WTC11 (cell line): ENCODE results near the gene CDCP1. TPM values are rescaled to one million over a fixed set of nuclear protein-coding genes. Genes with fewer than 3 reads are reported as not detected.

ENCODE experiments used
- ATAC-seq: fragments of 200-7000 bp; cut with Tn5 transposase; 2 replicates; pipeline ENCODE4 v1.10.0; 2021; ENCODE audit warnings: mild to moderate bottlenecking, moderate library complexity
- CTCF ChIA-PET: fragments of 300-600 bp; sonication (Branson Sonifier 250); formaldehyde crosslinking; loops from one replicate; lab custom pipeline; 2021; ENCODE audit warnings: antibody characterized with exemption; lab: Charles Lee
- POLR2A ChIA-PET: fragments of 350-600 bp; sonication (Branson Sonifier 250); formaldehyde crosslinking; loops from one replicate; lab custom pipeline; 2021; ENCODE audit warnings: antibody characterized with exemption; lab: Charles Lee
- DNase-seq: peaks from one replicate; pipeline ENCODE4 v3.0.0; 2021; ENCODE audit warnings: low spot score
- H3K27ac Mint-ChIP-seq: 2 replicates; pipeline ENCODE4 v1.8.0; 2021; ENCODE audit warnings: mixed read lengths
- H3K27me3 Mint-ChIP-seq: 2 replicates; pipeline ENCODE4 v1.8.0; 2021; ENCODE audit warnings: low read depth, mild to moderate bottlenecking, moderate library complexity, mixed read lengths
- H3K36me3 Mint-ChIP-seq: 2 replicates; pipeline ENCODE4 v1.8.0; 2021; ENCODE audit warnings: mixed read lengths
- H3K4me1 Mint-ChIP-seq: 2 replicates; pipeline ENCODE4 v1.8.0; 2022; ENCODE audit warnings: mixed read lengths
- H3K4me3 Mint-ChIP-seq: 2 replicates; pipeline ENCODE4 v1.8.0; 2021; ENCODE audit warnings: mild to moderate bottlenecking, moderate library complexity, mixed read lengths
- H3K9me3 Mint-ChIP-seq: 2 replicates; pipeline ENCODE4 v1.8.0; 2021; ENCODE audit warnings: mixed read lengths
- ATF3 ChIP-seq: sonication (generic); formaldehyde crosslinking; conservative IDR thresholded peaks from 2 replicates; pipeline ENCODE4 v1.8.1; 2022; ENCODE audit warnings: mild to moderate bottlenecking, missing genetic modification reagents
- CREB1 ChIP-seq: sonication (generic); formaldehyde crosslinking; IDR thresholded peaks from 2 replicates; pipeline ENCODE4 v1.8.0; 2023; ENCODE audit warnings: mild to moderate bottlenecking, missing genetic modification reagents
- E2F4 ChIP-seq: sonication (generic); formaldehyde crosslinking; IDR thresholded peaks from 2 replicates; pipeline ENCODE4 v1.8.1; 2022; ENCODE audit warnings: low read depth, mild to moderate bottlenecking, moderate library complexity, missing genetic modification reagents, borderline replicate concordance
- FOXP1 ChIP-seq: sonication (generic); formaldehyde crosslinking; IDR thresholded peaks from 2 replicates; pipeline ENCODE4 v1.8.0; 2022; ENCODE audit warnings: missing genetic modification reagents, mild to moderate bottlenecking, moderate library complexity, borderline replicate concordance
- GRHL2 ChIP-seq: fragments of 250-450 bp; sonication (Bioruptor Pico); IDR thresholded peaks from 2 replicates; pipeline ENCODE4 v1.8.0; 2022; ENCODE audit warnings: mild to moderate bottlenecking, moderate library complexity; ENCODE audit not compliant: insufficient replicate concordance, severe bottlenecking
- GTF2I ChIP-seq: fragments of 250-450 bp; sonication (Bioruptor Pico); conservative IDR thresholded peaks from 2 replicates; pipeline ENCODE4 v1.4.0; 2021; ENCODE audit warnings: mild to moderate bottlenecking
- JUN ChIP-seq: sonication (generic); formaldehyde crosslinking; IDR thresholded peaks from 2 replicates; pipeline ENCODE4 v1.8.0; 2023; ENCODE audit warnings: mild to moderate bottlenecking, missing genetic modification reagents
- KAT7 ChIP-seq: sonication (generic); formaldehyde crosslinking; IDR thresholded peaks from 2 replicates; pipeline ENCODE4 v1.8.1; 2023; ENCODE audit warnings: missing genetic modification reagents, mild to moderate bottlenecking, borderline replicate concordance
- MXD4 ChIP-seq: fragments of 250-450 bp; sonication (Bioruptor Pico); IDR thresholded peaks from 2 replicates; pipeline ENCODE4 v1.8.0; 2021; ENCODE audit warnings: mild to moderate bottlenecking, moderate library complexity, borderline replicate concordance
- NR1H2 ChIP-seq: sonication (generic); formaldehyde crosslinking; IDR thresholded peaks from 2 replicates; pipeline ENCODE4 v1.9.0; 2021; ENCODE audit warnings: mild to moderate bottlenecking, moderate library complexity, missing genetic modification reagents
- NR2C2 ChIP-seq: sonication (generic); formaldehyde crosslinking; IDR thresholded peaks from 2 replicates; pipeline ENCODE4 v1.8.0; 2022; ENCODE audit warnings: mild to moderate bottlenecking, missing genetic modification reagents
- NR3C1 ChIP-seq: sonication (generic); formaldehyde crosslinking; conservative IDR thresholded peaks from 2 replicates; pipeline ENCODE4 v1.8.1; 2023; ENCODE audit warnings: low read depth, mild to moderate bottlenecking, missing genetic modification reagents
- SOX15 ChIP-seq: fragments of 250-450 bp; sonication (Bioruptor Pico); IDR thresholded peaks from 2 replicates; pipeline ENCODE4 v1.9.0; 2021; ENCODE audit warnings: mild to moderate bottlenecking
- USF2 ChIP-seq: sonication (generic); formaldehyde crosslinking; IDR thresholded peaks from 2 replicates; pipeline ENCODE4 v1.8.1; 2023; ENCODE audit warnings: mild to moderate bottlenecking, missing genetic modification reagents, moderate library complexity
- ZNF219 ChIP-seq: sonication (generic); formaldehyde crosslinking; IDR thresholded peaks from 2 replicates; pipeline ENCODE4 v1.8.0; 2023; ENCODE audit warnings: missing genetic modification reagents, mild to moderate bottlenecking, borderline replicate concordance
- ZNF232 ChIP-seq: sonication (generic); formaldehyde crosslinking; IDR thresholded peaks from 2 replicates; pipeline ENCODE4 v1.8.0; 2022; ENCODE audit warnings: mild to moderate bottlenecking, missing genetic modification reagents
- ZNF263 ChIP-seq: sonication (generic); formaldehyde crosslinking; IDR thresholded peaks from 2 replicates; pipeline ENCODE4 v1.8.1; 2022; ENCODE audit warnings: low read depth, mild to moderate bottlenecking, moderate library complexity, missing genetic modification reagents
- ZNF416 ChIP-seq: fragments of 250-450 bp; sonication (Bioruptor Pico); IDR thresholded peaks from 2 replicates; pipeline ENCODE4 v1.9.0; 2021; ENCODE audit warnings: mild to moderate bottlenecking, inconsistent platforms
- ZNF423 ChIP-seq: fragments of 250-450 bp; sonication (Bioruptor Pico); IDR thresholded peaks from 2 replicates; pipeline ENCODE4 v2.1.2; 2022; ENCODE audit warnings: mild to moderate bottlenecking, moderate library complexity
- ZNF512 ChIP-seq: sonication (generic); formaldehyde crosslinking; IDR thresholded peaks from 2 replicates; pipeline ENCODE4 v1.8.1; 2022; ENCODE audit warnings: missing genetic modification reagents, borderline replicate concordance
- total RNA-seq: library from RNA; stranded (reverse); gene quantifications from 3 replicates; pipeline ENCODE4 v1.2.3, GENCODE V29; 2021
- TF ChIP-seq, protein P1 (sequence below): sonication (generic); formaldehyde crosslinking; IDR thresholded peaks from 2 replicates; pipeline ENCODE4 v1.8.0; 2022; ENCODE audit warnings: mild to moderate bottlenecking, missing genetic modification reagents
- TF ChIP-seq, protein P2 (sequence below): fragments of 250-450 bp; sonication (Bioruptor Pico); IDR thresholded peaks from 2 replicates; pipeline ENCODE4 v1.9.0; 2021; ENCODE audit warnings: moderate library complexity, mild to moderate bottlenecking, inconsistent platforms, borderline replicate concordance
- TF ChIP-seq, protein P3 (sequence below): sonication (generic); formaldehyde crosslinking; IDR thresholded peaks from 2 replicates; pipeline ENCODE4 v1.8.1; 2022; ENCODE audit warnings: low read depth, missing genetic modification reagents, borderline replicate concordance

The CDCP1 gene
- total RNA-seq, 1 experiment from 2014 or later = 14.6 TPM

DNA sequence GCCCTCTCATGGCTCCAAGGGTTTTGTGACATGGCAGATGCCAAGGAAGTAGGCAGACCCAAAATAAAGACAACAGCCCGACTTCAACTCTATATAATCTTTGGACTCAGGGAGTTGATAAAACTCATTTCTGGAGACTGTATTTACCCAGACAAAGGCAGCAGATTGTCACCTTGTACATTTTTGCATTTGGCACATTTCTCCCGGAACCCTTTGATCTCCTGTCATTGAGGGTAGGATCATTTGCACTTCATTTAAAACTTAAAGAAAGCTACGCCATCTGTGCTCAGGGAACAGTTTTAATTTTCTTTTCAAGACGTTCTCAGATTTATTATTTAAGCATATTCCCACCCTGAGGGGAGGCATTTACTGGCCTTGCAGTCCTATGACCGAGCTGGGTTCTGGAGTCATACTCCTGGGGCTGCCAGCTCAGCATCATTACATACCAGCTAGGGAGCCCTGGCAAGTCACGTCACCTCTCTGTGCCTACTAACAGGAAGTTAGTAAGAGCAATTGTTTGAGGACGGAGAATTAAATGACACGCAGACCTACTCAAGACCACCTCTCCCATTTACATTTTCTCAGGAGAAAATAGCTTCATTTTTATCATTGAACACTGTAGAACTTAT lies 5.9 kb downstream of the CDCP1 start:
- ChIA-PET POLR2A (no interaction called here), CTCF (interaction anchor here (0.8 to 1.4 kb wide), 3 partner anchors 61 to 85 kb away, joined by 3 read pairs; no protein-coding TSS in a partner anchor)
- TF ChIP-seq, protein P1, sequence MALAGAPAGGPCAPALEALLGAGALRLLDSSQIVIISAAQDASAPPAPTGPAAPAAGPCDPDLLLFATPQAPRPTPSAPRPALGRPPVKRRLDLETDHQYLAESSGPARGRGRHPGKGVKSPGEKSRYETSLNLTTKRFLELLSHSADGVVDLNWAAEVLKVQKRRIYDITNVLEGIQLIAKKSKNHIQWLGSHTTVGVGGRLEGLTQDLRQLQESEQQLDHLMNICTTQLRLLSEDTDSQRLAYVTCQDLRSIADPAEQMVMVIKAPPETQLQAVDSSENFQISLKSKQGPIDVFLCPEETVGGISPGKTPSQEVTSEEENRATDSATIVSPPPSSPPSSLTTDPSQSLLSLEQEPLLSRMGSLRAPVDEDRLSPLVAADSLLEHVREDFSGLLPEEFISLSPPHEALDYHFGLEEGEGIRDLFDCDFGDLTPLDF = no peak
- TF ChIP-seq USF2 (CRISPR knock-in tag) (no peak), ATF3 (no peak), GTF2I (CRISPR knock-in tag) (no peak), NR1H2 (CRISPR knock-in tag) (no peak), GRHL2 (CRISPR knock-in tag) (no peak), CREB1 (CRISPR knock-in tag) (no peak), ZNF512 (CRISPR knock-in tag) (no peak), ZNF219 (no peak), FOXP1 (no peak), E2F4 (CRISPR knock-in tag) (no peak), ZNF263 (CRISPR knock-in tag) (no peak), ZNF423 (no peak), ZNF416 (no peak)
- peaks cover 19% of the 10 kb centered on the region for H3K27me3 Mint-ChIP-seq
- ATAC-seq (no peak), DNase-seq (no peak)
- peaks cover 46% of the 10 kb centered on the region for H3K4me1 Mint-ChIP-seq
- no peak overlapping the region for H3K4me3 Mint-ChIP-seq
- H3K27ac Mint-ChIP-seq = no peak overlapping the region
- no peaks in the 10 kb centered on the region for H3K36me3 Mint-ChIP-seq
- H3K9me3 Mint-ChIP-seq = no peaks in the 10 kb centered on the region

DNA sequence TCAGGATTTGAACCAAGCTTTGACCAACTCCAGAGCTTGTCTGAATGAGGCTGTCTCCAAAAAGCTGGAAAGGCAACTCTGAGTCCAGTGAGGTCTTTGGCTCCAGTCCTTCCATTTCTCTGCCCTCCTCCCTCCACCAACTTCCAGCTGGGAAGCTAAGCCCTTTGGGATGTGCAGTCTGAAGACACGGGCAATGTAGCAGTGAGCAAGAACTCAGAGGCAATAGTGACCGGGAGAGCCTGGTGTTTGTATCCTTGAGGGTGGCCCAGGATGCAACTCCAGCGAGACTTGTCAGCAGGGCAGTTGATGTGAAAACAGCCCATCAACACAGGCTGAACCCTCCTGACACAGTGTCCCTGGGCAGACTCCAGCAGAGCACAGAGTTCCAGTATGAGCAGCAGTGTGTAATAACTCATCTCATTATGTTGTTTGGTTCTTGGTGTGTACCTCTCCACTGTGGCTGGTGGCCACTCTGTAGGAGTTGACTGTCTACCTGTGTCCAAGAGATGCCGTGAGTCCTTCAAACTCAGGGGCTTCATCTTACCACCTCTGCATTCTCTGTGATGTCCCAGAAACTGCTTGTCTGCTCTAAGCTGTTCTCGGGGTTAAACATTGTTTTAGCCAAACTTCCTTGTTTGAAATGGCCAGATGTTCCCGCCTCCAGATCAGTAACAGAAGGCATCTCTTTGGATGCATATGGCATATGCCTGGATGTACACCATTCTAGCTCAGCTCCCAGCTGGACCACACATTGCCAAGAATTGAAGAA lies 6.6 kb downstream of the CDCP1 start:
- TF ChIP-seq, protein P2, sequence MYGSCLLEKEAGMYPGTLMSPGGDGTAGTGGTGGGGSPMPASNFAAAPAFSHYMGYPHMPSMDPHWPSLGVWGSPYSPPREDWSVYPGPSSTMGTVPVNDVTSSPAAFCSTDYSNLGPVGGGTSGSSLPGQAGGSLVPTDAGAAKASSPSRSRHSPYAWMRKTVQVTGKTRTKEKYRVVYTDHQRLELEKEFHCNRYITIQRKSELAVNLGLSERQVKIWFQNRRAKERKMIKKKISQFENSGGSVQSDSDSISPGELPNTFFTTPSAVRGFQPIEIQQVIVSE (CRISPR knock-in tag) = no peak
- no peak for TF ChIP-seq KAT7 (CRISPR knock-in tag)
- TF ChIP-seq, protein P3, sequence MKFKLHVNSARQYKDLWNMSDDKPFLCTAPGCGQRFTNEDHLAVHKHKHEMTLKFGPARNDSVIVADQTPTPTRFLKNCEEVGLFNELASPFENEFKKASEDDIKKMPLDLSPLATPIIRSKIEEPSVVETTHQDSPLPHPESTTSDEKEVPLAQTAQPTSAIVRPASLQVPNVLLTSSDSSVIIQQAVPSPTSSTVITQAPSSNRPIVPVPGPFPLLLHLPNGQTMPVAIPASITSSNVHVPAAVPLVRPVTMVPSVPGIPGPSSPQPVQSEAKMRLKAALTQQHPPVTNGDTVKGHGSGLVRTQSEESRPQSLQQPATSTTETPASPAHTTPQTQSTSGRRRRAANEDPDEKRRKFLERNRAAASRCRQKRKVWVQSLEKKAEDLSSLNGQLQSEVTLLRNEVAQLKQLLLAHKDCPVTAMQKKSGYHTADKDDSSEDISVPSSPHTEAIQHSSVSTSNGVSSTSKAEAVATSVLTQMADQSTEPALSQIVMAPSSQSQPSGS (CRISPR knock-in tag) = no peak
- no peak for TF ChIP-seq NR3C1 (CRISPR knock-in tag)
- TF ChIP-seq JUN = no peak
- no peak for TF ChIP-seq NR2C2 (CRISPR knock-in tag)
- no peak for TF ChIP-seq MXD4 (CRISPR knock-in tag)
- TF ChIP-seq ZNF232 = no peak
- no peak for TF ChIP-seq E2F4 (CRISPR knock-in tag)
- no peak for TF ChIP-seq SOX15 (CRISPR knock-in tag)
- no peak for DNase-seq
- ChIA-PET POLR2A (no interaction called here), CTCF (interaction anchor here (1.4 to 1.9 kb wide), 2 partner anchors 71 kb away, joined by 3 to 7 read pairs; no protein-coding TSS in a partner anchor)
- Mint-ChIP-seq H3K36me3 (no peaks in the 10 kb centered on the region), H3K27ac (peak overlapping the region; percentile 69; the same call in 1 of the 2 replicates), H3K27me3 (peaks cover 12% of the 10 kb centered on the region), H3K4me1 (peaks cover 41% of the 10 kb centered on the region), H3K4me3 (no peak overlapping the region), H3K9me3 (no peaks in the 10 kb centered on the region)
- peak; percentile 19 for ATAC-seq
